HG03097 (cell line): ENCODE data around the gene VAMP1.

Experiments used
- ATAC-seq: cut with Tn5 transposase; IDR thresholded peaks from one replicate; pipeline ENCODE4 v1.9.1; 2021; ENCODE audit not compliant: unreplicated experiment, low FRiP score

Gene VAMP1

GRCh38 chr12:6452245-6452943, 18.1 kb downstream of the VAMP1 start:
- no peak for ATAC-seq

DNA sequence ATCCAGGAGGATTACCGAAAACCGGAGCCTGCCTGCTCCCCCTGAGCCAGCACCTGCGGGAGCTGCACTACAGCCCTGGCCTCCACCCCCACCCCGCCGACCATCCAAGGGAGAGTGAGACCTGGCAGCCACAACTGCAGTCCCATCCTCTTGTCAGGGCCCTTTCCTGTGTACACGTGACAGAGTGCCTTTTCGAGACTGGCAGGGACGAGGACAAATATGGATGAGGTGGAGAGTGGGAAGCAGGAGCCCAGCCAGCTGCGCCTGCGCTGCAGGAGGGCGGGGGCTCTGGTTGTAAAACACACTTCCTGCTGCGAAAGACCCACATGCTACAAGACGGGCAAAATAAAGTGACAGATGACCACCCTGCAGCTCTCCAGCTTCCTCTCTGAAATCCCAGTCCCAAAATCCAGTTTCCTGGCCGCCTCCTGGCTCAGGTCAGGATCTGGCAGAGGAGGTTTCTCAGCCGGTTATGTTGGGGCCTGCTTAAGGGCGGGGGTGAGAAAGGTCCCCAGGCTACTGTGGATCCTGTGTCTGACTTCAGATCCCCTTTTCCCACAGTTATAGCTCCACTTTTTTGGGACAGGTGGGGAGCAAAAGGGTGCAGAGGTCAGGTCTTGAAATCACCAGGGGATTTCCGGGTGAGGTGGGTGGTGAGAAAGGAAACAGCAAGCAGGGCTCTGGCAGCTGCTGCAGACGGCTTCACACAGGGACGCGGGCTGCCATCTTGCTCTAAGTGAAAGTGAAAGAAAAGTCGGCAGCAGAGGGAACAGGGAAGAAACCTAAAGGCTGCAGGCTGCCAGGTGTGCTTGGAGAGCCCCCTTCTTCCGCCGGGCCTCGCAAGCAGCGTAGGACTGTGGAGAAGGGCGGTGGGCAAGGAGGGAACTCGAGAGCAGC, 18.9 kb downstream of the VAMP1 start, which contains the start of gene TAPBPL:
Gene TAPBPL, plus strand, starts transcription at position 695 of the 897 bp plus-strand sequence. CDS start 207 bp downstream, outside the sequence.
- peak; percentile 54 for ATAC-seq

GRCh38 chr12:6450869-6451347, 19.6 kb downstream of the VAMP1 start:
- ATAC-seq = no peak

GRCh38 chr12:6450091-6450868, 20.2 kb downstream of the VAMP1 start:
- ATAC-seq = no peak

GRCh38 chr12:6444704-6445688, 25.5 kb downstream of the VAMP1 start, which contains the start of gene CD27:
Gene CD27 (plus strand): TSS chr12:6444955. CDS start chr12:6445096, 141 bp downstream.
- ATAC-seq = no peak

- no peak for ATAC-seq
Measured at GRCh38 chr12:6444031-6444430, 26.4 kb downstream of the VAMP1 start.

DNA sequence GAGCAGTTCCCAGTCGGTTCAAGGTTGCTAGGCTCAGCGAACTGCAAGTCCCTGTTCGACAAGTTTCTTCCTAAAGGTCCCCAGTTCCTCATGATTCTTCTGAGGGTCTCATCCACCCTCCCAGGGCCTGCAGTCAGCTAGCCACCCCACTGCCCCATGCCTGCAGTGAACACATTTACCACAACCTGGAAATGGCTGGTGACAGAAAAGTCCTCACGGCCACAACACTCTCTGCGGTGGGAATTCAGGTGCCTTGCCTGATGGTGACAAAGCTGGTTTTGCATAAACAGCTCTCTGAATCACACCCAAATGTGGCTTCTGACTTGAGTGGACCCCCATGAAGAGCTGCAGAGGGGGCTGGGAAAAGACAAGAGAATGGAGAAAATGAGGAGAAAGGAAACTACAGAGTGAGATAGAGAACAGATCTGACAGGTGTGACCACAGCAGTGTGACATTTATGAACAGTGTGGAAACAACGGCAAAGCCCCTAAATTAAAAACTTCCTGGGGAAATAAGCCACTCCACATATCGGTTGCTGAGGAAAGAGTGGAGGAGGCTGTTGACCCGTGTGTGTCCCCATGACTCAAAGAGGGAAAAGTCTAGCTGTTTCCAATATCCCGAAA, 27.0 kb downstream of the VAMP1 start:
- ATAC-seq = no peak

GRCh38 chr12:6442836-6443235, 27.6 kb downstream of the VAMP1 start:
- ATAC-seq = no peak

- ATAC-seq = no peak
Measured at GRCh38 chr12:6440391-6440790, 30.1 kb downstream of the VAMP1 start.

GRCh38 chr12:6438345-6438744, 32.1 kb downstream of the VAMP1 start:
- no peak for ATAC-seq

GRCh38 chr12:6437586-6437985, 32.9 kb downstream of the VAMP1 start:
- ATAC-seq = no peak

- no peak for ATAC-seq
Measured at GRCh38 chr12:6435961-6436715, 34.3 kb downstream of the VAMP1 start.

DNA sequence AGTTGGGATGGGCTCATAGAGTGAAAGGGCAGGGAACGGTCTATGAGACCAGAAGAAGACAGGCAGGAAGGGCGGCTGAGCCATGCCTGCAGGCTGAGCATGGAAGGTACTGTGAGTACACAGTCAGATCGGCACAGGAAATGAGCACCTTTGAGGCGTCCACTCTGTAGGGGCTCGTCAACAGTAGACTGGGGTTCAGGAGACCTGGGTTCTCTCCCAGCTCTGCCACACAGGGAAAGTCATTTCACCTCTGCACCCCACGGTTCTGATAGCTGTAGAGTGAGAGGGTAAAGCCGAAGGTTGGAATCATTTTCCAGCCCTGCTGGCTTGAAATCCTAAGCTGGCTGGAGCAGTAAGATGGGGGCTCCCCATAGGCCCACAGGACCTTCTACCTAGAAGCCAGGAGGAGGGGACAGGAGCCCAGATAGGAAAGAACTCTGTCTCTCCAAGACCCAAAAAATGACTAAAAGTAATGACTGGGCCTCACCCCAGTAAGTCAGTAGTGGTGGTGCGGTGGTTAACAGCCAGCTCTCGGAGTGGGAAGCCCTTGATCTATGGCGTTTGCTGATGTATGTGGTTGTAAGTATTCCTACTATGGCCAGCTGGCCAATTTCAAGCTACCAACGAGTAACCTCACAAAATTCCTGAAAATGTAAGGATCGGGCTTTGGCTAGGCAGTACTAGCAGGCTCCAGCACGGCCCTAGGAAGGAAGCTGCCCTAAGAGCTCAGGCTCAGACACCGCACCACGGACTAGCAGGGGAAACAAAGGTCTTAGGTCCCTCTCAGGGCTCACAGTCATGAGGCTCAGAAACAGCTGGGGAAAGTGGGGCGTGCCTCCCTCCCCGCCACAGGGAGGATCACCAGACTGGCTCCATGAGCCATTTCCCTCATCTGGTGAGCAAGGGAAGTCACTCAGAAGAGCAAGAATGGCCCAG, 36.0 kb downstream of the VAMP1 start:
- ATAC-seq = no peak

DNA sequence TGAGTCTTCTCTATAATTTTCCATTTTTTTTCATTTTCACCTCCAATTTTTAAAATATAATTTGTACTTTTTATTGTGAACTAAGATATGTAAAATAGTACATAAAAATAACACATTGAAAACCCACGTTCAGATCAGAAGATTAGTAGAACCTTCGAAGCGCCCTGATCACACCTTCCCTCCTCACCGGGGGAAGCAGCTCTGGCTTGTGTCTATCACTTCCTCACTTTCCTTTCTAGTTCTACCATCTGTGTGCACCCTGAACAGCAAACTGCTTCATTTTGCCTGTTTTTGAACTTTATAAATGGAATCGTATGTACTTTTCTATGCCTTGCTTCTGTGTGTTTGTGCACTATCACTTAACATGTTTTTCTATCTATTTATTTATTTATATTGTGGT, 37.5 kb downstream of the VAMP1 start:
- ATAC-seq = no peak

- ATAC-seq = no peak
Measured at GRCh38 chr12:6430124-6430989, 40.1 kb downstream of the VAMP1 start.

DNA sequence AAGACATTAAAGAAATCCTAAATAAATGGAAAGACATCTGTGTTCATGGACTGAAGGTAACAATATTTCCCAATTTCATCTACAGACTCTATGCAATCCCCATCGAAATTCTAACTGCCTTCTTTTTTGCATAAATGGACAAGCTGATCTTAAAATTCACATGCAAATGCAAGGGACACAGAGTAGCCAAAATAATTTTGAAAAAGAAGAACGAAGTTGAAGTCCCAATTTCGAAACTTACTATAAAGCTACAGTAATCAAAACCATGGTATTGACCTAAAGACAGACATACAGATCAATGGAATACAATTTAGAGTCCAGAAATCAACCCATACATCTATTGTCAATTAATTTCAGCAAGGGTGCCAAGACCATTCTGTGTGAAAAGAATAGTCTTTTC, 42.2 kb downstream of the VAMP1 start:
- ATAC-seq = no peak
